COLO668 (cell line): ENCODE measurements around the gene ARHGEF39.

Experiments used
- DNase-seq: peaks from one replicate; lab custom pipeline; 2025; ENCODE audit not compliant: unreplicated experiment; lab: John Stamatoyannopoulos, UW

The ARHGEF39 gene

DNA sequence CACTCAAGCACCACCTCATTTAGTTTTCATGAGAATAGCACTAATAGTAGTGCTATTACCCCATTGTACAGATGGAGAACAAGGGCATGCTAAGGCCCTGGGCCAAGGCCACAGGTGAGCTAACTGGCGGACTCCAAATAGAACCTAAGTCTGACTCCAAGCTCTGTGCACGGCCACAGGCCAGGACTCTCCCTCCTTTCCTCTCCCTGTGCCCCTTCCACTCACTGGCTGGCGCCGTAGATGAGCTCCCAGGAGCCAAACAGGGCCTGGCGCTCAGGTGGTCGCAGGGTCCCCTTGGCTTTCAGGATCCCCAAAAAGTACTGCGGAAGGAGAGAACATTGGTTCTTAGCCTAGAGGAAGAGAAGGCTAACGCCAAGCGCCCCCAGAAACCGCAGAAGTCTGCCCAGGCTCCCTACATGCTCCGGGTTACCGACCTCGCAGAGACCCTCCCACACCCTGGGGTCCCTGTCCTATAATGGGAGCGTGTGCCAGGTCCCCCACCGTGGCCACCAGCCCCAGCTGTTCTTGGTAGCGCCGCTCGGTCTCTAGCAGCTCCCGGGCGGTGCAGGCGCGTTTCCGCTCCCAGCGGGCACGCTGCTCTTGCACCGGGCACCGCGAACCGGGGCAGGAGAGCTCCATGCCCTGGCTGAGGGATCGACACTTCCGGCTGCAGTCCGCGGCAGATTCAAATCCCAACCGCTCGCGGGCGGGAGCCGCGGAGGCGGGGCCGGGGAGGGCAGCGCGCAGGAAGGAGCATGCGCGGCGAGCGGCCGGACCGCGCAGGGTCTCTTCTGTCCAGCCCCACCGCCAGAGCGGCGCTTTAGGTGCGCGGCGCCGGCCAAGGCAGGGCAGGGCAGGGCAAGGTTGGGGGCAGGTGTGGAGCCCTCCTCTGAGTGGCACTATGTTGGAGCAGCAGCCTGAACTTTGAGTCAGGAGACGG lies at the start of gene ARHGEF39:
ARHGEF39 (minus strand) TSS at position 665 of the 940 bp plus-strand sequence; CDS start at position 639, 26 bp downstream.
- peak; percentile 93 for DNase-seq

DNA sequence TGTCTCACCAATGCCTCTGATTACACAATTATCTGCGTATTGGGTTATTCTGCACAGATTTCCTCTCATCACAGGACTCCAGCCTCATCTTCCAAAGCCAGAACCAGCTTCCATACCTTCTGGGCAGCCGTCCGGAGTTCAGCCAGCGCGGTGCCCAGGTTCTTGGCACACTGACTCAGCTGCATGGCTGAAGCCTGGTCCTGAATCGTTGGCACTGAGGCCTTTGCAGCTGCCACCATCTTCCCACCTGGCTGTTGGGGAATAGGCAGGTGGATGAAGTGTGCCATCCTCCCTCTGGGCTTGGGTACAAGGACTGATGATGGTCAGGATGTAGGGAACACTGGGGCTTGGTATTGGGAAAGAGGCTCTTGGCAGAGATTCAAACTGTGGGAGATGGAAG lies 49.1 kb upstream of the ARHGEF39 start:
- DNase-seq = no peak

DNA sequence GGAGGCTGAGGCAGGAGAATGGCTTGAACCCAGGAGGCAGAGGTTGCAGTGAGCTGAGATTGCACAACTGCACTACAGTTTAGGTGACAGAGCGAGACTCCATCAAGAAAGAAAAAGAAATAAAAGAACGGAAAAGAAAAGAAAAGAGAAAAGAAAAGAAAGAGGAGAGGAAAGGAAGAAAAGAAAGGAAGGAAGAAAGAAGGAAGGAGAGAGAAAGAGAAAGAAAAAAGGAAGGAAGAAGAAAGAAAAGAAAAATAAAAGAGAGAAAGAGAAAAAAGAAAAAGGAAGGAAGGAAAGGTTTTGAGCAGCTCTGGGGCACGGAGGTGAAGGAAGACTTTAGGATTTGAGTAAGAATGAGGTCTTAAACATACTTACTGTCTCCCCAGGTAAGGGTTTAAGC lies 48.6 kb upstream of the ARHGEF39 start:
- no peak for DNase-seq

- no peak for DNase-seq
Measured at GRCh38 chr9:35712762-35713400, 47.9 kb upstream of the ARHGEF39 start.

DNA sequence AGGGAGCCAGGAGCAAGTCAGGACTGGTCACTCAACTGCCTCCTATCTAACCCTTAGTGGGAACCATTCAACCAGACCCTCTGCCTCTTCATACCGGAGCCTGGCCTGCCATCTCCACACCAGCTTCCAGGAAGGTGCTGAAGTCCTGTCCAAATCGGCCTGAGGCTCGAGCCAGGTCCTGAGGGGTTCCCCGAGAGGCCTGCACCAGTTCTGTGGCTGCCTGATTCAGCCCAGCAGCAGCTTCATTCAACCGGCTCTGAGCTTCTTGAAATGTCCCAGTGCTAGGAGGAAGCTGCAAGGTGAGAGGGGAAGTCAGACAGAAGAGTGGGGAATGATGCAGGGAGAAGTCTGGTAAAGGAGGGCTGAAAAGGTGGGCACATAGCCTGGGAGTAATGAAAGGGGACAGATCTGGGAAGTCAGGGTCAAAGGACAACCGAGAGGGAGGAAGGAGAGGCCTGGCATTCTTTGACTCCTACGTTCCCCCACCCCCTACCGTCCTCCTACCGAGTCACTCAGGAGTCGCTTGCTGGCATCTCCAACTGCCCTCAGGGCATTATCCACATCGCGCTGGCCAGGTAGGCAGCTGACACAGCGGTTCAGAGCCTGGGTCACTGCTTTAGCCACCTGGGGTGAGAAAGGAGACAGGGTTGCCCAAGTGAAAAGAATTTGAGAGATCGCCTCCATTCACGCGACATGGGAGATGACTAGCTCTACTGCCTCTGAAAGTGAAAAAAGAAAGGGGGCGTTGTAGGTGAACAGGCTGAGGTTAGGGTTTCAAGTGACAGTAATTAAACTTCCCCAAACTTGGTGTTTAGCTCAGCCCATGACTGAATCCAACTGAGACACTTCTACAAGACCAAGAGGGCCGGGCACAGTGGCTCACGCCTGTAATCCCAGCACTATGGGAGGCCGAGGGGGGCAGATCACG lies 46.8 kb upstream of the ARHGEF39 start:
- no peak for DNase-seq

DNA sequence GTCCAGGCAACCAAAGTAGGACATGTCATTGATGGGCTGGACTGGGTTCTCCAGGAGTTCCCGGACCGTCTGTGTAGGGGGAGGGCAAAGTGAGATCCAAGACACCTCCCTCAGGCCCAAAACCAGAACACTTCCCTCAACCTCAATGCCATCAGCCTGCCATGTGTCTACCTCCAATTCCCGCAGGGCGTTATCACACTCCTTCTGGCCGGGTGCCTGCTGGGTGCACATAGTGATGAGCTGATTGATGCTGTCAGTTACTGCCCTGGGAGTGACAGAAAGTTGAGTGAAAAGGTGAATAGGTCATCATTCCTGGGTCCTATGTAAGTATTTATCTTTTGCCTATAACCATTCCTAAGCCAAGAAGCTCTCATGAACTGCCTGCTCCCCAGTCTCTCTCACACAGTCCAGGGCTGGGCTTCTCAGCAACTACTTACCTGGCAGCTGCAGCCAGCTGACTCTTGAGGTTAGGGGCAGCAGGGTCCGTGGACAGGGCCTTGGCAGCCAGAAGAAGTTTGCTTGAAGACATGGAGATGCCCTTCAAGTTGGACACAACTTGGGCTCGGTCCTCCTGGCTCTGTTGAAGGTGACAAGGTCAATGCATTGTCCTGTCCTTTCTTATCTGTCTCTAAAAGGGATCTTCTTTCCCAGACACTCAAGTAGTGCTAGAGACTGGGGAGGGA lies 46.0 kb upstream of the ARHGEF39 start:
- DNase-seq = no peak

DNA sequence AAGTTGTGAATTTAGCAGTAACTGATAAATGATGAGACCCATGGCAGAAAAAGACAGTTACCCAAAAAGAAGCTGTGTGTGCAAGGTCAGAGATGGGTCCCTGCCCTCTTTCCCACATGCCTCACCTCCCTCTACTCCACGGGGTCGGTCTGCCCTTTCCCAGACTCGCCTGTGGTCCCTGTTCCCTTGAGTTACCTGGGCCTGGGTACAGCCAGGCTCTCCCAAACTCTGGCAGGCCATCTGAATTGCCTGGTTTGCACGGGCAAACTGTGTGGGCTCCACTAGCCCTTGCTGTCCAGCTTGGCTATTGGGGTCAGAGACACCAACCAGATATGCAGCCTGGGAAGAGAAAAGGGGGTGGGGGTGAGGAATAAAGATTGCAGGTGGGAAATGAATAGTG lies 43.2 kb upstream of the ARHGEF39 start:
- DNase-seq = no peak

- no peak for DNase-seq
Measured at GRCh38 chr9:35706951-35707350, 42.0 kb upstream of the ARHGEF39 start.

- no peak for DNase-seq
Measured at GRCh38 chr9:35705836-35706430, 40.9 kb upstream of the ARHGEF39 start.

GRCh38 chr9:35705372-35705771 lies 40.4 kb upstream of the ARHGEF39 start:
- no peak for DNase-seq

GRCh38 chr9:35703906-35704672 lies 39.1 kb upstream of the ARHGEF39 start:
- DNase-seq = no peak

DNA sequence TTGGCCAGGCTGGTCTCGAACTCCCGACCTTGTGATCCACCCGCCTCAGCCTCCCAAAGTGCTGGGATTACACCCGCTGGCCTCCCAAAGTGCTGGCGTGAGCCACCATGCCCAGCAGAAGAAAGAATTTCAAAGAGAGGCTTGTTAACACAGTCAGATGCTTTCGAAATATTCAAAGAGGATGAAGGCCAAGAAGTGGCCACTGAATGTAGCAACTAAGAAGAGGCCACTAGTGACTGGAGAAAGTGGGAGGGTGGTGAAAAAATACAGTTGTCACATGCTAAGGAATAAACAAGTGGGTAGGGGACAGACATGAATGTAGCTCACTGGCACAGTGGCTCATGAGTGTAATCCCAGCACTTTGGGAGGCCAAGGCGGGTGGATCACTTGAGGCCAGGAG lies 37.7 kb upstream of the ARHGEF39 start:
- DNase-seq = no peak

GRCh38 chr9:35700942-35701341 lies 35.9 kb upstream of the ARHGEF39 start:
- DNase-seq = no peak

DNA sequence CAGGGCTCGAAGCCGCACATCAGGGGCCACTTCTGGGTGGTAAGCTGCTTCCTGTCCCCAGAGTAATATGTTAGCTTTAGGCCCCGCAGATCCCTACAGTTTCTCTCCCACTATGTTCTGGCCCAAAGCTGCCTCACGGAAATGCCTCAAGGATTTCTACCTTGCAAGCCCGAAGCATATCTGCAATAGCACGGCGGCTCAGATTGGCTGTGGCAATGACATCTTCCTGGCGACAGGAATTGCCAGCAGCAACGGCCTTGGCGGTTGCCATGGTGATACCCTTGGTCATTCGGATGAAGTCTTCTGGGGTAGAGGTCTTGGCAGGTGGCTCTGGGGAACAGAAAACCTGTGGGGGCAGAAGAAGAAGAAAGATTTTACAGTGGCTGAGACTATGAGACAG lies 35.0 kb upstream of the ARHGEF39 start:
- no peak for DNase-seq

- DNase-seq = no peak
Measured at GRCh38 chr9:35698231-35698630, 33.2 kb upstream of the ARHGEF39 start.

DNA sequence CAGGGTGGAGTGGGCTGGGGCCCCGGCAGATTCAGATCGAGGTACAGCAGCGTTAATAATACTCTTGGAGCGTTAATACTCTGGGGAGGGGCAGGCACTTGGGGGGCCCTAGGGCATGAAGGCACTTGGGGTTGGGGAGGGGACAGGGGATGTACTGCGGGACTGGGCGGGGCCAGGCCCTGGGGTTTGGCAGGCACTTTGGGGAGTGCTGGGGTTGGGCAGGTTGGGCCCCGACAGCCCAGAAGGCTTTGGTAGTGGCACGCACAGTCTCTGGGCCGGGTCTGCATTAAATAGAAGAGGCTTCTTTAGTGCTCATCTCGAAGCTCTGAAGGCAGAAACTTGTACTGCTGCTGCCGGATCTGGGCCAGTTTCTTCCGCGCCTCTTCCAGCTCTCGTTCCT lies 32.5 kb upstream of the ARHGEF39 start:
- DNase-seq = no peak

GRCh38 chr9:35696520-35697215 lies 31.7 kb upstream of the ARHGEF39 start:
- peak; percentile 53 for DNase-seq

- DNase-seq = no peak
Measured at GRCh38 chr9:35695943-35696401, 31.0 kb upstream of the ARHGEF39 start.
